Fibroblast of peridontal ligament (primary cell): ENCODE results near the gene ISOC2.
"Not testable (repeated sequence)": the region's sequence is repeated elsewhere in the genome, so short reads cannot be mapped to it uniquely, and the experiment has no call there.

Experiments used
- DNase-seq: peaks from one replicate; pipeline ENCODE4 v3.0.0-alpha.2; 2010; ENCODE audit errors: extremely low read depth

The ISOC2 gene

DNA sequence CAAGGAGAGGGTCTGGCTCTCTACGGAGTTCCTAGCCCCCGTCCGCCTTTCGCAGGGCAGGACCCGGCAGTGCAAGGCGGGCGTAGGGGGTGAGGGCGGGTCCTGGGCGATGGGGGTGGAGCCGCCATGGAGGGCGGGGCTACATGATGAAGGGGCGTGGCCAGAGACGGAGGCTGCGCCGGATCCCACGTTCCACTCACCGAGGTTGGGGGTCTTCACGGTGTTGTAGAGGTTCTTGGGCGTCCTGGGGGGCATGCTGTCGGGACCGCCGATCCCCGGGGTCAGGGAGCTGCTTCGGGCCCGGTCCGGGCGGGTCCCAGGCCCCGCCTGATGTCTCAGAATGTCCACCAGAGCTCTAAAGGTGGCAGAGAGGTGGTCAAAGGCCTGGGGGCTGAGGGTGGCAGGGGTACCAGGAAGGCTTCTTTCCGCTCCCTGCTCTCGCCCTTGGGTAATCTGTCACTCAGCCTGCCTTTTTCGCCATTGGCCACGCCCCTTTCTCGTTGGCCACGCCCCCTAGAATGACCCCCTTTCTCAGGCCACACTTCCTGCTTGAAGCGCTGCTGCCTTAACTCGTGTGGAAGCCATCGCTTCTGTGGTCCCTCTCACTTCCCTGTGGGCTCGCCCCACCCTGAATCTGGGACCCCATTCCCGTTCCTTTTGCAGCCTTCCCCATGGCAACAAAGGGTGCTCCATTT, 20.9 kb downstream of the ISOC2 start:
- DNase-seq, result no peak

- DNase-seq, result no peak
Measured at GRCh38 chr19:55439052-55439451, 22.4 kb downstream of the ISOC2 start.

- peak; percentile 56 for DNase-seq
Measured at GRCh38 chr19:55437410-55437809, 24.0 kb downstream of the ISOC2 start.

GRCh38 chr19:55436847-55437246, 24.6 kb downstream of the ISOC2 start:
- DNase-seq, result no peak

- no peak for DNase-seq
Measured at GRCh38 chr19:55435020-55435419, 26.4 kb downstream of the ISOC2 start.

- no peak for DNase-seq
Measured at GRCh38 chr19:55434356-55434919, 27.0 kb downstream of the ISOC2 start.

DNA sequence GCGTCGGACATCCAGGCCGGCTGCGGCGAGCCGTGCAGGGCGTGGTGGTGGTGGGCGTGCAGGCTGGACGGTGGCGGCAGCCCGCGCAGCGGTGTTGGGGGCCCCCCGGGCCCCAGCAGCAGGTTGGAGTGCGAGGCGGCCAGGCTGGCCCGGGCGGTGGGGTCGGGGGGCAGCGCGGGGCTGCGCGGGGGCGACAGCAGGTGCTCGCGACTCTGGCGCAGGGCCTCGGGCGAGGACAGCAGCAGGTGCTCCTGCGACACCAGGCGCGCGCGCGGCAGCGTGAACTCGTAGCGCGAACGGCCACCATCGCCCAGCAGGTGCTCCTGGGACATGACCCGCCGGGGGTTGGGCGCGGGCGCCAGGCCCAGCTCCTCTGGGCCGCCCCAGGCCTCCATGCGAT, 28.1 kb downstream of the ISOC2 start:
- no peak for DNase-seq

GRCh38 chr19:55432241-55432959, 29.0 kb downstream of the ISOC2 start:
- DNase-seq, result no peak

DNA sequence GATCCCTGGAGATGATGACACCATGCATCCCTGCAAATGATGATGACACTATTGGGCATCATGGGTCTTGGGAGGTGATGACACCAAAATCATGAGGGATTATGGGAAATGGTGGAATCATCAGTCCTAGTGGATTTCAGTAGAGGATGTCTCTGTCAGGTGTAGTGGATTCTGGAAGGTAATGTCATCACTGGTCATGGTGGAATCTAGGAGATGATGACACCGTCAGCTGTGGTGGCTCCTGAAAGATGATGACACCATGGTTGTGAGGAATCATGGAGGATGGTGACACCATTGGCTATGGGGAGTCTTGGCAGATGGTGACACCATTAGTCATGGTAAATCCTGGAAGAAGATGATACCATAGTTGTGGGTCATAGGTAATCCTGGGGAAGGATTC, 30.3 kb downstream of the ISOC2 start:
- DNase-seq, result no peak

GRCh38 chr19:55426042-55426441, 35.4 kb downstream of the ISOC2 start:
- DNase-seq, result no peak

- DNase-seq, result no peak
Measured at GRCh38 chr19:55424518-55424917, 36.9 kb downstream of the ISOC2 start.

GRCh38 chr19:55423225-55424005, 38.0 kb downstream of the ISOC2 start:
- DNase-seq, result no peak

DNA sequence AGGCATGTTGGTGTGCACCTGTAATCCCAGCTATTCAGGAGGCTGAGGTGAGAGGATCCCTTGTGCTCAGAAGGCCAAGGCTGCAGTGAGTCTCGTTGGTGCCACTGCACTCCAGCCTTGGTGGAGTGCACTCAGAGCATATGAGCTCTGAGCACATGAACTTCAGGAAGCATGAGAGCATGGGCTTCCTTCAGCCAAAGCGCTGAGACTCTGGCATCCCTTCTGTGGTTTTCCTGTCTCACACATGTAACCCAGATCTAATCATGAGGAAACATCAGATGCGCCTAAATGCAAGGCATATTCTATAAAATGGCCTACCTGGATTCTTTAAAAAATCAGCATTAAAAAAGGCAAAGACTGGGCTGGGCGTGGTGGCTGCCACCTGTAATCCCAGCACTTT, 40.2 kb downstream of the ISOC2 start:
- DNase-seq, result not testable (repeated sequence)

- DNase-seq, result no peak
Measured at GRCh38 chr19:55419624-55420236, 41.7 kb downstream of the ISOC2 start.

DNA sequence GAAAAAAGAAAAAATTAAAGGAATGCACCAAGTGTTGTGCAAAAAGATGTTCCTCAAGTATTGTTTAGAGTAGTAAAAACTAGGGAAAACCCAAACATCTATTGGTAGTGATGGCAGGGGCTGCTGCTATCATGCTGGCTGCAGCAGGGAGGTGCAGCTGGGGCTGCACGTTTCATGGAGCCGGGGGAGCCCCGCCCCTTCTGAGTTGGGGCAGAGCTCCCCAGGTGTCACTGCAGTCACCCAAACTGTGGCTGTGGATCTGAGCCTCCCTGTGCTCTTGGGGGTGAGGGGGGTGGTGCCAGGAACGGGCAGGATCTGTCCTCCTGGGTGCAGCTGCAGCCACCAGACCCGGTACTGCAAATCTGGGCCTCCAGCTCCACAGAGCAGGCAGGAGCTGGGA, 42.3 kb downstream of the ISOC2 start:
- DNase-seq, result no peak

DNA sequence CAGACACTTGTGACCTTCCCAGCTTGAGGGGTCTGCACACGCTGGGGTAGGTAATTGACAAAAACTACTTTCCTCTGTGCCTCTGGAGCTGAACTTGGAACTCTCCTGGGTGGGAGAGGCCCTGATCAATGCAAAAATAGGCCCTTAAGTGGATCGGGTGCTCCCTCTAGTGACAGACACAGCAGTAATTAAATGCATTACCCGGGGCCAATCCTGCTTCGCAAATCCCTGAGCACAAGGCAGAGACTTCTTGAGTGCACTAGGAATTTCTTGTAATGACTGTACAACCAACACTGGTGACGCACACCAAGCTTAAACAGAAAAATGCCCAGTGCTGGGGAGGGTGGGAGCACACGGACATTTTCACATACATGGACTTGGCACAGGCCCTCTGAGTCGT, 43.3 kb downstream of the ISOC2 start:
- DNase-seq, result peak; percentile 90

DNA sequence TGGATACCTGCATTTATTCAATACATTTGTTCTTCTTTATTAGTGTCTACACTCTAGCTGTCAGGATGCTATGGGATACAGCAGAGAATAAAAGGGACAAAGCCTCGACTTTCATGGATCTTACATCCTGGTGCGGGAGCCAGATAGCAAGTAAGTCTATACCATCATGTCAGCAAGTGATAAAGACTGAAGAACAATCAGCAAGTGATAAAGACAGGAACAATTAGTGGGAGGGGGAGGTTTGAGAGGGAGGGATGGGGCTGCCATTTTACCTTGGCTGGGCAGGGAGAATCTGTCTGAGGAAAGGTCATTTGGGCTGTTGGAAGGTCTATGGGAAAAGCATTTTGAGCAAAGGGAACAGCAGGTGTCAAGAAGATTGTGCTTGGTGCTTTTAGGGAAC, 51.3 kb downstream of the ISOC2 start:
- DNase-seq, result no peak

DNA sequence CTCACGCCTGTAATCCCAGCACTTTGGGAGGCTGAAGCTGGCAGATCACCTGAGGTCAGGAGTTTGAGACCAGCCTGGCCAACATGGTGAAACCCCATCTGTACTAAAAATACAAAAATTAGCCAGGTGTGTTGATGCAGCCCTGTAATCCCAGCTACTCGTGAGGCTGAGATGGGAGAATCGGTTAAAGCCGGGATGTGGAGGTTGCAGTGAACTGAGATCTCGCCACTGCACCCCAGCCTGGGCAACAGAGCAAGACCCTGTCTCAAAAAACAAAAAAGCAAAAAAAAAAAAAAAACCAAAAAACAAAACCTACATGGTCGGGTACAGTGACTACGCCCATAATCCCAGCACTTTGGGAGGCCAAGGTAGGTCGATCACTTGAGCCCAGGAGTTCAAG, 52.3 kb downstream of the ISOC2 start:
- DNase-seq, result not testable (repeated sequence)

GRCh38 chr19:55408533-55408872, 52.9 kb downstream of the ISOC2 start:
- no peak for DNase-seq

- DNase-seq, result peak; percentile 99
Measured at GRCh38 chr19:55407800-55408532, 53.5 kb downstream of the ISOC2 start.

GRCh38 chr19:55407550-55407799, 54.0 kb downstream of the ISOC2 start, which contains the start of gene UBE2S:
TSS of gene UBE2S (minus strand) at chr19:55407788. CDS start at chr19:55407589, 199 bp downstream.
- DNase-seq, result not testable (repeated sequence)
